Gastroesophageal sphincter (tissue), 4 donors: ENCODE measurements around the gene POLR2H. TPM values are rescaled to one million over a fixed set of nuclear protein-coding genes. Genes with fewer than 3 reads are reported as not detected.

ENCODE experiments used
- ATAC-seq: fragments of 150-250 bp; one replicate; pipeline ENCODE4 v1.9.1; 2016; ENCODE audit warnings: mild to moderate bottlenecking, moderate library complexity
- H3K27ac ChIP-seq, 4 donors: fragments of 200-600 bp; sonication (generic) in 3 of 4; 1 replicate in 3 of 4; 2 replicates in 1 of 4; pipeline ENCODE4 v1.5.1; 2016 to 2019
- H3K27me3 ChIP-seq: fragments of 200-600 bp; sonication (generic); one replicate; pipeline ENCODE4 v1.5.1; 2019
- H3K36me3 ChIP-seq, 2 donors: fragments of 200-600 bp; sonication (generic); one replicate each; pipeline ENCODE4 v1.5.1; 2019; ENCODE audit warnings: control low read depth in 1 of 2
- H3K4me1 ChIP-seq, 3 donors: fragments of 200-600 bp; sonication (generic); 1 replicate in 2 of 3; 2 replicates in 1 of 3; pipeline ENCODE4 v1.5.1; 2016 to 2019; ENCODE audit warnings: control low read depth in 2 of 3
- H3K4me3 ChIP-seq, 2 donors: fragments of 200-600 bp; sonication (generic); one replicate each; pipeline ENCODE4 v1.5.1; 2019; ENCODE audit warnings: mild to moderate bottlenecking in 1 of 2, moderate library complexity in 1 of 2
- H3K9me3 ChIP-seq, 3 donors: fragments of 200-600 bp; sonication (generic); one replicate each; pipeline ENCODE4 v1.5.1; 2017 to 2019; ENCODE audit warnings: control low read depth in 2 of 3
- CTCF ChIP-seq, 4 experiments: fragments of 200-600 bp in 2 of 4; fragments of 450-650 bp in 2 of 4; sonication (generic) in 1 of 4; IDR thresholded peaks; one replicate each; pipeline ENCODE4 v1.5.1; 2017 to 2019; ENCODE audit warnings: antibody characterized with exemption in 4 of 4, mild to moderate bottlenecking in 2 of 4, moderate library complexity in 2 of 4
- EP300 ChIP-seq: sonication (generic); formaldehyde crosslinking; IDR thresholded peaks from one replicate; pipeline ENCODE4 v1.6.1; 2017; ENCODE audit warnings: antibody characterized with exemption, mild to moderate bottlenecking
- POLR2A ChIP-seq, 2 donors: fragments of 450-650 bp; IDR thresholded peaks; one replicate each; pipeline ENCODE4 v1.6.1; 2017; ENCODE audit warnings: antibody characterized with exemption in 2 of 2, mild to moderate bottlenecking in 2 of 2, moderate library complexity in 1 of 2
- POLR2AphosphoS5 ChIP-seq: sonication (generic); formaldehyde crosslinking; IDR thresholded peaks from one replicate; pipeline ENCODE4 v1.6.1; 2017; ENCODE audit warnings: antibody characterized with exemption
- whole genome bisulfite sequencing, 2 donors: methylation state at CpG; one replicate each; pipeline ENCODE4 v1.1.5; 2018; ENCODE audit warnings: low coverage in 1 of 2; 5-methylcytosine and 5-hydroxymethylcytosine counted together
- total RNA-seq, 4 donors: library from RNA; depleted of rRNA; stranded (reverse); fragments of >200 nt; gene quantifications; one replicate each; pipeline ENCODE4 v1.1.0, GENCODE V29; 2016

The POLR2H gene
- total RNA-seq, 4 donors from 2014 or later = 32.8 to 54.1 (median 40.9) TPM

GRCh38 chr3:184382326-184383032 lies 21.0 kb downstream of the POLR2H start:
- H3K36me3 ChIP-seq = peaks cover 0 to 29% of the 10 kb centered on the region in 2 donors
- WGBS, 2 donors = 83% methylated on average over 1 of the region's 16 CpGs; no CpG with 5 or more reads in 1 of the 2 donors
- ATAC-seq = no peak
- H3K9me3 ChIP-seq = no peaks in the 10 kb centered on the region
- no peak overlapping the region for H3K27ac ChIP-seq
- TF ChIP-seq CTCF (IDR thresholded peaks at IDR 0.05) (no peak), POLR2AphosphoS5 (no peak), POLR2A (IDR thresholded peaks at IDR 0.05) (no peak), EP300 (no peak)
- peaks cover 0 to 41% (median 24%) of the 10 kb centered on the region in 3 donors for H3K4me1 ChIP-seq
- peaks cover 45% of the 10 kb centered on the region for H3K27me3 ChIP-seq
- no peak overlapping the region for H3K4me3 ChIP-seq

- Histone ChIP-seq H3K4me3 (no peak overlapping the region), H3K36me3 (peaks cover 0 to 34% of the 10 kb centered on the region in 2 donors), H3K27me3 (peaks cover 39% of the 10 kb centered on the region), H3K27ac (no peak overlapping the region), H3K4me1 (peaks cover 0 to 34% (median 21%) of the 10 kb centered on the region in 3 donors), H3K9me3 (no peaks in the 10 kb centered on the region)
- WGBS, 2 donors = 100% methylated on average over 1 of the region's 15 CpGs; no CpG with 5 or more reads in 1 of the 2 donors
- TF ChIP-seq POLR2AphosphoS5 = no peak
- TF ChIP-seq POLR2A (IDR thresholded peaks at IDR 0.05) = no peak
- no peak for TF ChIP-seq CTCF (IDR thresholded peaks at IDR 0.05)
- no peak for TF ChIP-seq EP300
- no peak for ATAC-seq
Observed at GRCh38 chr3:184383033-184383740, 21.7 kb downstream of the POLR2H start.

- 85% methylated on average over 4 of the region's 9 CpGs; no CpG with 5 or more reads in 1 of the 2 donors for WGBS, 2 donors
- no peak overlapping the region for H3K27ac ChIP-seq
- peaks cover 37% of the 10 kb centered on the region for H3K27me3 ChIP-seq
- no peak for TF ChIP-seq POLR2A (IDR thresholded peaks at IDR 0.05)
- no peak for ATAC-seq
- no peak overlapping the region for H3K4me3 ChIP-seq
- peaks cover 0 to 22% (median 12%) of the 10 kb centered on the region in 3 donors for H3K4me1 ChIP-seq
- H3K9me3 ChIP-seq = no peaks in the 10 kb centered on the region
- peaks cover 0 to 39% of the 10 kb centered on the region in 2 donors for H3K36me3 ChIP-seq
Observed at GRCh38 chr3:184384342-184384741, 22.8 kb downstream of the POLR2H start.

GRCh38 chr3:184384856-184385422 lies 23.4 kb downstream of the POLR2H start:
- no peak for ATAC-seq
- WGBS, 2 donors = no CpG with 5 or more reads among the region's 8 CpGs
- peaks cover 0 to 18% (median 11%) of the 10 kb centered on the region in 3 donors for H3K4me1 ChIP-seq
- peaks cover 0 to 39% of the 10 kb centered on the region in 2 donors for H3K36me3 ChIP-seq
- H3K27ac ChIP-seq = no peak overlapping the region
- TF ChIP-seq POLR2AphosphoS5 (no peak), CTCF (IDR thresholded peaks at IDR 0.05) (no peak), EP300 (no peak), POLR2A (IDR thresholded peaks at IDR 0.05) (no peak)
- no peak overlapping the region for H3K4me3 ChIP-seq
- H3K9me3 ChIP-seq = no peaks in the 10 kb centered on the region
- peaks cover 32% of the 10 kb centered on the region for H3K27me3 ChIP-seq

- no peak for TF ChIP-seq POLR2AphosphoS5
- no peak for TF ChIP-seq CTCF (IDR thresholded peaks at IDR 0.05)
- TF ChIP-seq EP300 = no peak
- TF ChIP-seq POLR2A (IDR thresholded peaks at IDR 0.05) = no peak
- Histone ChIP-seq H3K9me3 (no peaks in the 10 kb centered on the region), H3K4me1 (peaks cover 0 to 7% (median 4%) of the 10 kb centered on the region in 3 donors), H3K27ac (no peak overlapping the region), H3K36me3 (peaks cover 0 to 39% of the 10 kb centered on the region in 2 donors), H3K4me3 (no peak overlapping the region), H3K27me3 (peaks cover 21% of the 10 kb centered on the region)
- no peak for ATAC-seq
- WGBS, 2 donors = 60% methylated on average over 5 of the region's 37 CpGs; no CpG with 5 or more reads in 1 of the 2 donors
Observed at GRCh38 chr3:184386047-184386806, 24.7 kb downstream of the POLR2H start.
